IPS DF 6.9 (cell line): ENCODE data around the gene NCAPH2.

Experiments
- DNase-seq: peaks from one replicate; pipeline ENCODE4 v3.0.0-alpha.2; 2013; ENCODE audit warnings: low read depth, low spot score
- H3K27ac ChIP-seq: one replicate; pipeline ENCODE4 v1.5.1; 2013; ENCODE audit warnings: low read length, control low read depth
- H3K27me3 ChIP-seq: 2 replicates; pipeline ENCODE4 v1.6.1; 2013; ENCODE audit warnings: mild to moderate bottlenecking, low read length; ENCODE audit not compliant: control insufficient read depth, insufficient read depth
- H3K36me3 ChIP-seq: 2 replicates; pipeline ENCODE4 v1.6.1; 2013; ENCODE audit warnings: low read length; ENCODE audit not compliant: control insufficient read depth, insufficient read depth
- H3K4me1 ChIP-seq: 2 replicates; pipeline ENCODE4 v1.6.1; 2013; ENCODE audit warnings: low read length; ENCODE audit not compliant: control insufficient read depth, insufficient read depth
- H3K4me3 ChIP-seq: 2 replicates; pipeline ENCODE4 v1.5.1; 2013; ENCODE audit warnings: mild to moderate bottlenecking, low read length
- H3K9me3 ChIP-seq: 2 replicates; pipeline ENCODE4 v1.6.1; 2013; ENCODE audit warnings: low read length, inconsistent platforms; ENCODE audit not compliant: control insufficient read depth, insufficient read depth
- WGBS: extraction: QIAGEN DNeasy Blood & Tissue Kit; methylation state at CpG from one replicate; pipeline ENCODE4 v1.1.7; 2013; ENCODE audit warnings: mixed read lengths, missing lambda C conversion rate; ENCODE audit not compliant: insufficient read length, insufficient coverage; 5-methylcytosine and 5-hydroxymethylcytosine counted together

The NCAPH2 gene

GRCh38 chr22:50507991-50508884 lies at the start of gene NCAPH2:
NCAPH2 (plus strand) TSS chr22:50508224; CDS start chr22:50508338, 114 bp downstream.
- peak; percentile 93 for DNase-seq
- WGBS = no CpG with 5 or more reads among the region's 76 CpGs
- no peak within 1 kb of the TSS for H3K27ac ChIP-seq
- H3K9me3 ChIP-seq = no peaks in the 10 kb centered on the region
- H3K4me1 ChIP-seq = peaks cover 4% of the 10 kb centered on the region
- H3K27me3 ChIP-seq = no peaks in the 10 kb centered on the region
- H3K36me3 ChIP-seq = peaks cover 6% of the 10 kb centered on the region; the same call in 1 of the 2 replicates
- H3K4me3 ChIP-seq = peak within 1 kb of the TSS; percentile 95

GRCh38 chr22:50459016-50459415 lies 49.0 kb upstream of the NCAPH2 start:
- DNase-seq = no peak
- Histone ChIP-seq H3K27ac (no peak overlapping the region), H3K9me3 (no peaks in the 10 kb centered on the region), H3K4me3 (no peak overlapping the region), H3K36me3 (peaks cover 72% of the 10 kb centered on the region), H3K27me3 (no peaks in the 10 kb centered on the region), H3K4me1 (no peaks in the 10 kb centered on the region)
- WGBS = no CpG with 5 or more reads among the region's 22 CpGs

GRCh38 chr22:50459496-50460140 lies 48.4 kb upstream of the NCAPH2 start:
- no CpG with 5 or more reads among the region's 41 CpGs for WGBS
- Histone ChIP-seq H3K27ac (no peak overlapping the region), H3K4me1 (no peaks in the 10 kb centered on the region), H3K36me3 (peaks cover 72% of the 10 kb centered on the region), H3K9me3 (no peaks in the 10 kb centered on the region), H3K27me3 (no peaks in the 10 kb centered on the region), H3K4me3 (no peak overlapping the region)
- DNase-seq = no peak

- Histone ChIP-seq H3K27me3 (no peaks in the 10 kb centered on the region), H3K9me3 (no peaks in the 10 kb centered on the region), H3K36me3 (peaks cover 71% of the 10 kb centered on the region), H3K4me3 (no peak overlapping the region), H3K27ac (no peak overlapping the region), H3K4me1 (no peaks in the 10 kb centered on the region)
- DNase-seq = no peak
- WGBS = no CpG with 5 or more reads among the region's 17 CpGs
These were observed 47.1 kb upstream of the NCAPH2 start for GRCh38 chr22:50460938-50461337.

GRCh38 chr22:50461536-50461935 lies 46.5 kb upstream of the NCAPH2 start:
- Histone ChIP-seq H3K36me3 (peaks cover 73% of the 10 kb centered on the region), H3K27me3 (no peaks in the 10 kb centered on the region)
- no CpG with 5 or more reads among the region's 26 CpGs for WGBS

GRCh38 chr22:50461979-50462540 lies 46.0 kb upstream of the NCAPH2 start:
- Histone ChIP-seq H3K4me1 (no peaks in the 10 kb centered on the region), H3K27ac (no peak overlapping the region), H3K4me3 (no peak overlapping the region), H3K36me3 (peaks cover 76% of the 10 kb centered on the region), H3K27me3 (no peaks in the 10 kb centered on the region), H3K9me3 (no peaks in the 10 kb centered on the region)
- WGBS = no CpG with 5 or more reads among the region's 30 CpGs
- no peak for DNase-seq

More at GRCh38 chr22:50461536-50461935, 46.5 kb upstream of the NCAPH2 start:
- H3K4me3 ChIP-seq = no peak overlapping the region
- H3K27ac ChIP-seq = no peak overlapping the region
- no peaks in the 10 kb centered on the region for H3K9me3 ChIP-seq
- H3K4me1 ChIP-seq = no peaks in the 10 kb centered on the region
- DNase-seq = no peak

- Histone ChIP-seq H3K36me3 (peaks cover 85% of the 10 kb centered on the region), H3K9me3 (no peaks in the 10 kb centered on the region), H3K4me3 (no peak overlapping the region), H3K27ac (no peak overlapping the region), H3K27me3 (no peaks in the 10 kb centered on the region), H3K4me1 (no peaks in the 10 kb centered on the region; the same call in 1 of the 2 replicates)
- DNase-seq = no peak
- no CpG with 5 or more reads among the region's 28 CpGs for WGBS
These were observed 44.7 kb upstream of the NCAPH2 start for GRCh38 chr22:50463188-50463900.

- H3K27me3 ChIP-seq = no peaks in the 10 kb centered on the region
- WGBS = no CpG with 5 or more reads among the region's 24 CpGs
- H3K9me3 ChIP-seq = no peaks in the 10 kb centered on the region
- H3K36me3 ChIP-seq = peaks cover 75% of the 10 kb centered on the region
- no peak for DNase-seq
- no peak overlapping the region for H3K27ac ChIP-seq
- no peaks in the 10 kb centered on the region; the same call in 1 of the 2 replicates for H3K4me1 ChIP-seq
- H3K4me3 ChIP-seq = no peak overlapping the region
These were observed 43.6 kb upstream of the NCAPH2 start for GRCh38 chr22:50464451-50464850.

GRCh38 chr22:50465066-50465930 lies 42.7 kb upstream of the NCAPH2 start:
- no peak for DNase-seq
- H3K27me3 ChIP-seq = no peaks in the 10 kb centered on the region
- no peak overlapping the region for H3K27ac ChIP-seq
- H3K36me3 ChIP-seq = peaks cover 68% of the 10 kb centered on the region
- no CpG with 5 or more reads among the region's 30 CpGs for WGBS
- H3K9me3 ChIP-seq = no peaks in the 10 kb centered on the region
- H3K4me3 ChIP-seq = no peak overlapping the region
- peaks cover 3% of the 10 kb centered on the region for H3K4me1 ChIP-seq
